Esophagus muscularis mucosa (tissue), 3 donors: ENCODE measurements around the gene PREX1.

Experiments used
- POLR2A ChIP-seq: fragments of 450-650 bp; IDR thresholded peaks from one replicate; pipeline ENCODE4 v1.6.1; 2017; ENCODE audit warnings: antibody characterized with exemption, moderate library complexity, mild to moderate bottlenecking, low read depth
- POLR2AphosphoS5 ChIP-seq, 2 donors: sonication (generic); formaldehyde crosslinking; IDR thresholded peaks; one replicate each; pipeline ENCODE4 v1.6.1; 2017; ENCODE audit warnings: antibody characterized with exemption in 2 of 2
- TF ChIP-seq, protein P1 (sequence below), 3 experiments: fragments of 200-600 bp in 2 of 3; fragments of 450-650 bp in 1 of 3; sonication (generic) in 2 of 3; IDR thresholded peaks; one replicate each; pipeline ENCODE4 v1.5.1; 2017 to 2019; ENCODE audit warnings: antibody characterized with exemption in 3 of 3, mild to moderate bottlenecking in 2 of 3, moderate library complexity in 1 of 3

DNA sequence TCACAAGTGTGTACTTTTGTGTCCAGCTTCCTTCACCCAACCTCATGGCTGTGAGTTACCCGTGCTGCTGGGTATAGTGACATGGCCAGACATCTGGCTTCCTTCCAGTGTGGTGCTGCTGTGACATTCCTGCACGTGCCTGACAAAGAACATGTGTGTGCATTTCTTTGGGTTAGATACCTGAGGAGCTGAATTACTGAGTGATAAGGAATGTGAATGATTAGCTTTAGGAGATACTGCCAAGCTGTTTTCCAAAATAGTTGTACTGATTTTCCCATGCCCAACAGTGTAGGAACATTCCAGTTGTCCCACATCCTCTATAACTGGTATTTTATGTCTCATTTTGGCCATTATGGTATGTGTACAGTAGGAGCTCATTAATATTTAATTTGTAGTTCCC lies 132.5 kb downstream of the PREX1 start:
- TF ChIP-seq POLR2A (no peak), POLR2AphosphoS5 (IDR thresholded peaks at IDR 0.05) (no peak)
- TF ChIP-seq, protein P1, sequence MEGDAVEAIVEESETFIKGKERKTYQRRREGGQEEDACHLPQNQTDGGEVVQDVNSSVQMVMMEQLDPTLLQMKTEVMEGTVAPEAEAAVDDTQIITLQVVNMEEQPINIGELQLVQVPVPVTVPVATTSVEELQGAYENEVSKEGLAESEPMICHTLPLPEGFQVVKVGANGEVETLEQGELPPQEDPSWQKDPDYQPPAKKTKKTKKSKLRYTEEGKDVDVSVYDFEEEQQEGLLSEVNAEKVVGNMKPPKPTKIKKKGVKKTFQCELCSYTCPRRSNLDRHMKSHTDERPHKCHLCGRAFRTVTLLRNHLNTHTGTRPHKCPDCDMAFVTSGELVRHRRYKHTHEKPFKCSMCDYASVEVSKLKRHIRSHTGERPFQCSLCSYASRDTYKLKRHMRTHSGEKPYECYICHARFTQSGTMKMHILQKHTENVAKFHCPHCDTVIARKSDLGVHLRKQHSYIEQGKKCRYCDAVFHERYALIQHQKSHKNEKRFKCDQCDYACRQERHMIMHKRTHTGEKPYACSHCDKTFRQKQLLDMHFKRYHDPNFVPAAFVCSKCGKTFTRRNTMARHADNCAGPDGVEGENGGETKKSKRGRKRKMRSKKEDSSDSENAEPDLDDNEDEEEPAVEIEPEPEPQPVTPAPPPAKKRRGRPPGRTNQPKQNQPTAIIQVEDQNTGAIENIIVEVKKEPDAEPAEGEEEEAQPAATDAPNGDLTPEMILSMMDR (IDR thresholded peaks at IDR 0.05), result no peak
